ENCODE data around the gene ZP1. TPM values are rescaled to one million over a fixed set of nuclear protein-coding genes. Genes with fewer than 3 reads are reported as not detected.
A peak's percentile ranks its signal among the peaks of the same experiment; 100 is the strongest.

The ZP1 gene
- total RNA-seq, 6 donors from 2014 or later, result not detected

DNA sequence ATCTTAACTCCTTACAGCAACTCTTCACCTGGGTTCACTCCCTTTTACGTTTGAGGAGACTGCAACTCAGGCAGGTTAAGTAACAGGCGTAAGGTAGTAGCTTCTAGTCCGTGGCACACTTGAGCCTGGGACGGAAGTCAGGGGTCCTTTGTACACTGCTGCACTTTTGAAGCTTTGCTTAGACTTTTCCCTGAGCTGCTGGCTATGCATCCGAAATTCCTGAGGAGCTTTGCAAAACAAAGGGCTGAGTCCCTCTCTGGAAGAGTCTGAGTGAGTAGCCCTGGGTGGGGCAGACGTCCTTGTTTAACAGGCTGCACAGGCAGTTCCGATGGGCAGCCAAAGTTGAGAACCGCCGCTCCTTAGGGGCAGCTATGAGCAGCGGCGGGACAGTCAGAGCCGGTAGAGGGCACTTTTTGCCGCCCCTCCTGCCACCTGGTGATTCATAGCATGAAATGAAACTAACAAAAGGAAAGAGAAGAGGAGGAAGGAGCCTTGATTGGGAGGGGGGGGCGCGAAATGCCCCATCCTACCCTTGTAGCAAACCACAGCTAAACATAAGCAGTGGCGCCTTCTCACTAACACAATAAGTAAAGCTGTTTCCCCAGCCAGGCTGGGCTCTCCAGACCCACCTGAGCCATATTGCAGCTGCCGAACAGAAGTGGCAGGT, 48.0 kb downstream of the ZP1 start:
- Histone ChIP-seq H3K36me3 (peaks cover 0 to 10% (median 5%) of the 10 kb centered on the region in 4 donors), H3K4me3 (peak overlapping the region; percentile 60 to 84 (median 76)), H3K4me1 (peaks cover 44 to 59% (median 50%) of the 10 kb centered on the region in 4 donors), H3K9me3 (no peaks in the 10 kb centered on the region), H3K27me3 (no peaks in the 10 kb centered on the region), H3K27ac (peak overlapping the region; percentile 81 to 94 (median 92))
- no peak for TF ChIP-seq EP300 (IDR thresholded peaks at IDR 0.05)
- TF ChIP-seq POLR2A (IDR thresholded peaks at IDR 0.05), result peak in 1 of 4 donors; percentile 19
- peak in 1 of 2 donors; percentile 26 for TF ChIP-seq POLR2AphosphoS5 (IDR thresholded peaks at IDR 0.05)
- TF ChIP-seq CTCF (IDR thresholded peaks at IDR 0.05), result peak in 4 of 6 experiments; percentile 16 to 47 (median 28)
- WGBS, 2 donors, result 4 to 7% methylated on average over 17 of the region's 17 CpGs
- peak; percentile 70 to 77 for ATAC-seq (ENCODE audit: low FRiP score in 2 of 2)
- DNase-seq, result peak in 1 of 2 donors; percentile 89

GRCh38 chr11:60916669-60917206, 49.4 kb downstream of the ZP1 start:
- Histone ChIP-seq H3K4me1 (peaks cover 32 to 59% (median 39%) of the 10 kb centered on the region in 4 donors), H3K9me3 (no peaks in the 10 kb centered on the region), H3K4me3 (no peak overlapping the region), H3K36me3 (peaks cover 13 to 24% (median 18%) of the 10 kb centered on the region in 4 donors), H3K27ac (peak overlapping the region in 1 of 4 donors; percentile 94), H3K27me3 (no peaks in the 10 kb centered on the region)
- no peak for TF ChIP-seq CTCF (IDR thresholded peaks at IDR 0.05)
- no peak for TF ChIP-seq POLR2AphosphoS5 (IDR thresholded peaks at IDR 0.05)
- no peak for TF ChIP-seq POLR2A (IDR thresholded peaks at IDR 0.05)
- TF ChIP-seq EP300 (IDR thresholded peaks at IDR 0.05), result no peak
- DNase-seq (no peak), ATAC-seq (ENCODE audit: low FRiP score in 2 of 2) (no peak)
- WGBS, 2 donors, result 74 to 87% methylated on average over 2 to 3 of the region's 3 CpGs

GRCh38 chr11:60917267-60917666, 49.9 kb downstream of the ZP1 start:
- Histone ChIP-seq H3K36me3 (peaks cover 17 to 29% (median 24%) of the 10 kb centered on the region in 4 donors), H3K4me1 (peaks cover 32 to 59% (median 39%) of the 10 kb centered on the region in 4 donors), H3K27me3 (no peaks in the 10 kb centered on the region), H3K4me3 (no peak overlapping the region), H3K27ac (no peak overlapping the region), H3K9me3 (no peaks in the 10 kb centered on the region)
- DNase-seq, result no peak
- WGBS, 2 donors, result 71 to 83% methylated on average over 1 of the region's 1 CpG
- TF ChIP-seq POLR2AphosphoS5 (IDR thresholded peaks at IDR 0.05) (no peak), EP300 (IDR thresholded peaks at IDR 0.05) (no peak), POLR2A (IDR thresholded peaks at IDR 0.05) (no peak), CTCF (IDR thresholded peaks at IDR 0.05) (no peak)
- no peak for ATAC-seq (ENCODE audit: low FRiP score in 2 of 2)

- no peaks in the 10 kb centered on the region for H3K9me3 ChIP-seq
- DNase-seq (peak in 1 of 2 donors; percentile 17), ATAC-seq (ENCODE audit: low FRiP score in 2 of 2) (peak in 1 of 2 donors; percentile 29)
- no peak overlapping the region for H3K27ac ChIP-seq
- no peak overlapping the region for H3K4me3 ChIP-seq
- no peaks in the 10 kb centered on the region for H3K27me3 ChIP-seq
- TF ChIP-seq POLR2AphosphoS5 (IDR thresholded peaks at IDR 0.05) (no peak), POLR2A (IDR thresholded peaks at IDR 0.05) (no peak), EP300 (IDR thresholded peaks at IDR 0.05) (no peak), CTCF (IDR thresholded peaks at IDR 0.05) (no peak)
- H3K4me1 ChIP-seq, result peaks cover 23 to 49% (median 33%) of the 10 kb centered on the region in 4 donors
- WGBS, 2 donors, result 81 to 87% methylated on average over 4 of the region's 4 CpGs
- peaks cover 17 to 40% (median 31%) of the 10 kb centered on the region in 4 donors for H3K36me3 ChIP-seq
Measured at GRCh38 chr11:60918251-60918938, 51.1 kb downstream of the ZP1 start.

Data from upper lobe of left lung (tissue), 6 donors.